GM18511 (cell line): ENCODE data around the gene PRDM5.
"Not testable (repeated sequence)": the region's sequence is repeated elsewhere in the genome, so short reads cannot be mapped to it uniquely, and the experiment has no call there.

Source experiments
- ATAC-seq: cut with Tn5 transposase; IDR thresholded peaks from one replicate; pipeline ENCODE4 v1.9.1; 2021; ENCODE audit warnings: mild to moderate bottlenecking, moderate library complexity; ENCODE audit not compliant: unreplicated experiment

The PRDM5 gene

GRCh38 chr4:120760047-120760446 is 162.5 kb downstream of the PRDM5 start:
- ATAC-seq, result no peak

- ATAC-seq, result no peak
These were observed 166.7 kb downstream of the PRDM5 start for GRCh38 chr4:120755864-120756263.

DNA sequence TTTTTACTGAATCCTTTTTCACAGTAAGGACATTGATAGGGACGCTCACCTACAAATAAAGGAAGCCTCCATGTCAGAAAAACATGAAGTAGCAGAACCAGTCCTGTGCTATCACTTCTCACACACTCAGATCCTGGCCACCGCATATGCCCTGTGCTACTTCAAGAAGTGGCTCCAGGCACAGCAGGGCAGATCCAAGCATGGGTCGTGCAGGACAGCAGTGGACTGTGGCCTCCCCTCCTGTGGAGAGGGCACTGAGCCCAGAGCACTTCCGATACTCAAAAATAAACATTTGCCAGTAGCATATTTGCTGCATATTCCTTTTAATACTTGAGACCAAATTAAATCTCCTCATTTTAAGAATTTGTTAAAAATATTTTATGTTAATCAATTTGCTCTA is 167.9 kb downstream of the PRDM5 start:
- no peak for ATAC-seq

DNA sequence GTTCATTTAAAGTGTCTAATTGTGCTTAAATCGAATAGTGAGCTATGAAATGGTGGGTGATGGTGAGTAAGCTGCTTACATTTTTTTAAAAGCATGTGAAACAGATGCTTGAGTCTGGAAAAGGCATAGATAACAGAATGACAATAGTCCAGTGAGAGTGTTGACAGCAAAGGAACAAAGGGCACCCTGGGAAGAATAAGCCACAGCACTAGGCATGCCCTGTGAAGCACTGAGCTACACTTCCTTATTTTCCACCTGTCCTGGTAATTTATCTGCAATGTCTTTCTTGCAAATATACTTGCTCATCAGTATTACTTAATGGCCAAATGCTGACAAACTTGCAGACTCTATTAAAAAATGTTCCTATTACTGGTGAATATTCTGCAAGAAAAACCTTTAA is 168.7 kb downstream of the PRDM5 start:
- ATAC-seq, result no peak

DNA sequence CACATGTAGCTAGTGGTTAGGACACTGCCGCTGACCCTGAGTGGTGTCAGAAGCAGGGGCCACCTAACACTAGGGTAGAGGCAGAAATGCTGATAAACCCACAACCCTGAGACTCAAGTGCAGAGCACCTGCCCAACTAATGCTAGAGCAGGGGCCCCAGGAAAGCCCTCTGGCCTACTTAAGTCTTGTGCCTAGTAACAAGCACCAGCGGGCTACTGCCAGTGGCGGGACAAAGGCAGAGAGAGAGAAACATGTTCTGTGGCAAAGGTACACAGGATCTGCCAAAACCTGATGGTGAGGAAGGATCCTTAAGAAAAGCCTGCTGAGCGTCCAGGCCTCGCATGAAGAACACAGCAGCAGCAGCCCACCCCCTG is 172.4 kb downstream of the PRDM5 start:
- ATAC-seq, result no peak

- peak; percentile 97 for ATAC-seq
These were observed 172.9 kb downstream of the PRDM5 start for GRCh38 chr4:120749445-120750151.

DNA sequence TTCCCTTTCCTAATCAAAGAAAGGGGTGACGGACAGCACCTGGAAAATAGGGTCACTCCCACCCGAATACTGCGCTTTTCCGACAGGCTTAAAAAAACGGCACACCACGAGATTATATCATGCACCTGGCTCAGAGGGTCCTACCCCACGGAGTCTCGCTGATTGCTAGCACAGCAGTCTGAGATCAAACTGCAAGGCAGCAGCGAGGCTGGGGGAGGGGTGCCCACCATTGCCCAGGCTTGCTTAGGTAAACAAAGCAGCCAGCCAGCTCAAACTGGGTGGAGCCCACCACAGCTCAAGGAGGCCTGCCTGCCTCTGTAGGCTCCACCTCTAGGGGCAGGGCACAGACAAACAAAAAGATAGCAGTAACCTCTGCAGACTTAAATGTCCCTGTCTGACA is 180.9 kb downstream of the PRDM5 start:
- ATAC-seq, result not testable (repeated sequence)

DNA sequence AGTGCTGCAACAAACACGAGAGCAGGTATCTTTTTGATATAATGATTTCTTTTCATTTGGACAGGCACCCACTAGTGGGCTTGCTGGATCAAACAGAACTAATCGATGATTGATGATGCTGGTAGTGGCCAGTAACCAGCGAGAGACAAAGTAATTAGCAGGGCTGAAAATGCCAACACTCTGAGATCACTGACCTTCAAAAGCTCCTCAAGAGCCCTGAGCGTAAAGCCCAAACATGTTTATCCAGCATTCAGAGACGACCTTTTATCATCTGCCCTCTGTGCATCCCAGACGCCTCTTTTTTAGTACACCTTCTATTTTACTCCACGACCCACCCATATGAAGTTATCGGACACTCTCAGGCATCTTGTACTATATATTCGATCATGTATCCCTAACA is 186.2 kb downstream of the PRDM5 start:
- ATAC-seq, result no peak

DNA sequence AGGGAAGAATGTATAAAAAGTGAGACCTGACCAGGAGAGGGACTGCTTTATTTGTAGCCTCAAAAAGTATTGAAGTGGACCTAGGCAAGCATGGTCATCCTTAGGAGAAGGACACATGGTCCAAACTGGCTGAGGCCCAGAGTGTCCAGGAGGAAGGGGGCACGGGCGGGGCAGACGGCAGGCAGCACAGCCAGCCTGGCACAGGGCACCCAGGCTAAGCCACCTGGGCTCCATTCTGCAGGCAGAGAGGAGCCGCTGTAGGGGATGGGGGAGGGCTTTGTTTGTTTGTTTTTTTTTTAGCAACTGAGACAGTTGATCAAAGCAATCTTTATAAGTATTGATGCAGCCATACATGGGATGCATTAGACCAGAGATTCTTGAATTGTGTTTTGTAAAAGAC is 188.6 kb downstream of the PRDM5 start:
- no peak for ATAC-seq

GRCh38 chr4:120733054-120733453 is 189.5 kb downstream of the PRDM5 start:
- ATAC-seq, result no peak

- no peak for ATAC-seq
These were observed 191.0 kb downstream of the PRDM5 start for GRCh38 chr4:120731561-120731960.

DNA sequence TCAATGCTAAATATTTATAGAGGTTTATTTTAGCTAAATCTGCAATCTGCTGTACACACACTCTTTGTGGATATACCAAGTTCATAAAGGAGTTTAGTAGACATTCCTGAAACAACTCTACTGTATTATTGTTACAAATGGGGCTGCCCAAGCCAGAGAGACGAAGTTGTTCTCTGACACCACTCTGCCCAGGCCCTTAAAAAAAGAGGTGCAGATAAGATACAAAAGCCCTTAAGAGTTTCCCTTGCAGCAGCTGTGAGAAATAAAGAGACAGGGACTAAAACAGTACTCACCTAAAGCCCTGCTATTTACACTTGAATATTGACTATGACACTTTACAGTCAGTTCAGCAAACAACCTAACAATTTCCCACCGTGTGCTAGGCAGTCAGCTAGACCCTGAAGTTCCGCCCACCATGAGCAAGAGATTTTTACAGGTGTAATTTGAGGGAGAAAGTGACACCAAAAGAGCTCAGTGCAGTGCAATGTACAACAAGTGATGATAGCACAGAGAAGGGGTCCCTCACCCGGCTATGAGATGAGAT is 191.7 kb downstream of the PRDM5 start:
- ATAC-seq, result no peak

DNA sequence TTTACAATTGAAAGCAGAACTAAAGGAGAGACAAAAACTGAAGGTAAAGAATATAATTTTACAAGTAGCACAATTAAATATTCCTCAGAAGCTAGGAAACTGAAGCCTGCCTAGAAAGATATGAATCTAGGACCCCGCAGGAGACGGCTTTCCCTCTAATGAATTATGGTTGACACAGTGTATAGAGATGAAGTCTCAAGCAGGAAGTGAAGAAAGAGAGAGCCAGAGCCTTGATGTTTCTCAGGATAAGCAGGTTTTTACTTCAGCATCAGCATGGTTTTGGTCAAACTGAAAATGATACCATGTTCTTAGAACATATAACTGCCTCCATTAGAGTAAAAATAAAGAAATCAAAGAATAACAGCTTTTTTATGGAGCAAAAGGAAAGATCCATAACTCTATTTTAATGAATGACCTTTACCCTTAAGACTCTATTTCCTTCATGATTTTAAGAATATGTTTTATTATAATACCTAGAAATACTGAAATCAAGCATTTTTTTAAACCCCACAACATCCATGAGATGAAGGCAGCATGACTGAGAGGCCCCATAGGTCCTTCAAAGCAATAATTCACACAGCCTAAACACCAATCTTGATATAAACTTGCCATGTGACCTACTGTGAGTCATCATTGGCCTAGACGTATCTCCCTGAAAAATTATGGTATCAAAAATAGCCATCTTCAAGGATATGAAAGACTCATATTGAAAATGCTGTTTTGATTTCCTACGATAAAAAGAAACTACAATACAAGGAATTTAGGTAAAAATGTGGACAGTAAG is 193.4 kb downstream of the PRDM5 start:
- no peak for ATAC-seq

DNA sequence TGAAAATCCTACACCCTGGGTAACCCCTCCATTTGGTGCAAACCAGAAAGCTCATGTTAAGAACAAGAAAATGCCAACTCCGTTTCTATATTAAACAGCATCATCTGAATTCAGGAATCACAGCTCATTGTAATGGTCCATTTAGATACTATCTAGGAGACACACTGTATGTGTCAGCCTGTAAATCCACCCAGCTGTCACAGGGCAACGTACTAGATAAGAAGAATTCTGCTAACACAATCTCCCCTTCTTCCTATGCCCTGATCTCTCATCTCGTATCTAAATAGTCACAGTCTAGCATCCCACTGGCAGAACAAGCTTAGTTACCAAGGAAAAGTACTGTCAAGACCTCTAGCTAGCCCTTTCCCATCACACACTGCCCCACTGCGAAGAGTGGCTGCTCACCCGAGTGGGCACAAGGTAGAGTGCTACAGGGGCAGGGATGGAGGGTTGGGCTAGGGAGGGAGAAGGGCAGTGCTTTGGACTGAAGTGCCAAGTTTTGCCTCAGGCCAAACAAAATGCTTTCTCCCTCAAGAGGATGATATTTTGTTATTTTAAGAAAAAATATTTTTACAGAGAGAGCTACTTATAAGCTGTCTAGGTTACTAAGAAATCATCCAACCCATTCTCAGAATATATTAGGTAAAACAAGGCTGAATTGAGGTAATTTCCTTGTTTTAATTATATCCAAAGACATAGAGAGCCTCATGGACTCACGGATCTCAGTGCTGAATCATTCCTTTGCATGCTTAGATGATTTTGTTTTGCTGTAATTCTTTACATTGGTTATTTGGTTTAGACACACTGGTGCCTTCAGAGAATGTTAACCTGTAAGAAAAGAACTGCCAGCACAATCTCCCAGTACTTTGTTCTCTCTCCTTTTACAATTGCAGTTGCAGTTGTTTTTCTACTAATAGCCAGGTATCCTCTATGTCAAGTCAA is 196.6 kb downstream of the PRDM5 start:
- ATAC-seq, result no peak

DNA sequence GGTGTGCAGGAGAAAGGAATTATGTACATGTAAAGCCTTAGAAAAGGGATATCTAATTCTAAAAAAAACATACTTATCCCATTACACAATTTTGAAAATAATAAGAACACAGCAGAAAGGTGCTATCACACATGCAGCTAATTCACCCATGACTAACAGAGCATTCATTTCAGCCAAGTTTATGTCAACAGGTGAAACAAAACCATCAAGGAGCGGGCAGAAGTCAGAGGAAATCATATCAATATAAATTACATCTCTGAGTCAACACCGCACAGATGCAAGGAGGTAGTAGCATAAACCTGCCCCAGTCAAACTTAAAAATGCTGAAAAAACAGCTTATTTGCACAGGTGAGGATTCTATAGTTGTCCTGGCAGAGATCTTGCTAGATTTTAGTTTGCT is 197.9 kb downstream of the PRDM5 start:
- no peak for ATAC-seq

- no peak for ATAC-seq
These were observed 198.5 kb downstream of the PRDM5 start for GRCh38 chr4:120723986-120724385.

DNA sequence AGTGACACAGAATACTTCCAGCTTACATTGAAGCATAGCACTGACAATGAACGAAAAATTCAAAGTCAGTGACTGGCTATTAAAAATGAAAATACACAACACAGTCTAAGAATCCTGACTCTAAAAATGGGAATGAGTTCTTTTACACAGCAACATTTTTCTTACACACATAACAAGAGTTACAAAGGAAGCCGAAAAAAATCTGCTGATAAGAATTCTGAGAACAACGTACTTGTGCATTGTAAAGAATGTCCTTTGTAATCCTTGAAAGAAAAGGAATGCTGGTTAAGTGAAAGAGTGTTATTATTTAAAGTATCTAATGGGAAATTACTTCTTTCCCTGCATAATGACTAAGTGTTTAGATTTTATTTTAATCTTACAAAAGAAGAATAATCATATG is 199.4 kb downstream of the PRDM5 start:
- ATAC-seq, result no peak

DNA sequence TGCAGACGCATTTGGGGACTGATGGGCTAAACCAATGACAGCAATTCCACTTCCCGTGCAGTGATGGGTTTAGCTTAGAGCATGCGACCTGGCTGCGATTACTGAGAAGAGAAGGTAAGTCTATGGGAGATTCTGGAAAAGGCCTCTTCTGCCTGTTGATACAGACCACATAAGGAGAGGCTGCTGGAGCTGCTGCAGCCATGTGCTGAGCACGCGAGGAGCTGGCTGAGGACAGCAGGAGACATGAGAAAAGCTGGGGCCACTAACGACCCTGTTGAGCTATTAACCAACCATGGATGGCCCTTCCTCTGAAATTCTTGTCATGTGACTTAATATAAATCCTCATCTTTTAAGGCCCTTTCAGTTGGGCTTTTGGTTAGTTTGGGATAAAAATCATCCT is 199.9 kb downstream of the PRDM5 start:
- ATAC-seq, result no peak

DNA sequence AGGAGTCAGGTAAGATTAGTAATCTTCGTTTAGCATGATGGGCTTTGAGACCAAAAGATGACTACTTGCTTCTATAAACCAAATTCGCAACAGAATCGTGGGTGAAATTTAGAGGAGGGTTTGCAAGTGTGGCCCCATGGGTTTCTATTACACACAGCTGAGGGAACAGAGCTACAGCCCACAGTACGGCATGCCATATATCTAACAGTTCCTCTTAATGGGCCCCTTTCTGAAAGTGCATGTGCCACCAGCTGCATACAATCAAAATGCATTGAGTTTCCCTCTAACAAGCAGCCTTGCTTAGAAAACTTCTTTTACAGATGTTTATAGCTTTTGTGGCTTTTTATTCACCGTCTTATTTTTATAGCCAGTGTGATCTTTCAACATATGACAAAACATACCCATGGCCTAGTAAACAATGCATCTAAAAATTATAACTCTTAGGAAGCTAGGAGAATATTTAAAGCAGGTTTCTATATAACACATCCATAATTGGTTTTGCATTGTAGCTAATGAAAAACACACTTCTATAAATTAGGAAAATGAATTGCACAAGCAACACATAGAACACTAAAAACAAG is 202.1 kb downstream of the PRDM5 start:
- peak; percentile 60 for ATAC-seq

GRCh38 chr4:120718979-120719566 is 203.5 kb downstream of the PRDM5 start:
- ATAC-seq, result peak; percentile 85
